ENCODE data around the gene HAUS3.

Gene HAUS3

DNA sequence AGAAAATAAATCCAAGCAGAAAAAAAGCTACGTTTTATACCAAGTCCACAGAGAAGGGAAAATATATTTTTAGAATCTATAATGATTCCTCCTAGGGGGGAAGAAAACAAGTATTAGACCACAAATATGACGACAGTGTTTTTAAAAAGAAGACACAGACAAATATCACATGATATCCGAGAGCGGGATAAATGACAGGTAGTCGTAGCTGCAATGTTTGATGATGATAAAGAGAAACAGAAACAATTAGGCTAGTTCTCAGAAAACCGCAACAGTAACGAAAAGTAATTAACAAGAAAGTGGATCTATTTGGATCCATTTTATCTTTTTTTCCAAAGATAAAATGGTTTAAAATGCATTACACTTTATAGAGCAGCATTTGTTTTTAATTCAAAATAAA, 918 bp downstream of the HAUS3 start:
- Histone ChIP-seq H3K4me3 (ENCODE audit: low read depth in 1 of 2, low read length in 2 of 2) (peak overlapping the region; percentile 85 to 89; a peak in 3 of 4 replicates), H3K27me3 (ENCODE audit: insufficient read depth, low read length, poor library complexity) (no peaks in the 10 kb centered on the region), H3K27ac (ENCODE audit: low read length) (peak overlapping the region; percentile 74), H3K4me2 (ENCODE audit: insufficient read depth, low read length) (peak overlapping the region; percentile 84), H3K79me2 (ENCODE audit: insufficient read depth, low read length) (peaks cover 58% of the 10 kb centered on the region), H3K9me3 (ENCODE audit: insufficient read depth, low read length, severe bottlenecking) (no peaks in the 10 kb centered on the region), H3K4me1 (ENCODE audit: insufficient read depth, low read length) (peaks cover 49% of the 10 kb centered on the region), H3K9ac (ENCODE audit: low read depth, low read length) (peak overlapping the region; percentile 80), H3K36me3 (ENCODE audit: insufficient read depth, low read length) (peaks cover 39% of the 10 kb centered on the region), H4K20me1 (ENCODE audit: insufficient read depth, low read length) (peaks cover 44% of the 10 kb centered on the region), H2AFZ (ENCODE audit: low read depth, low read length) (peak overlapping the region; percentile 87)
- TF ChIP-seq, protein P1, sequence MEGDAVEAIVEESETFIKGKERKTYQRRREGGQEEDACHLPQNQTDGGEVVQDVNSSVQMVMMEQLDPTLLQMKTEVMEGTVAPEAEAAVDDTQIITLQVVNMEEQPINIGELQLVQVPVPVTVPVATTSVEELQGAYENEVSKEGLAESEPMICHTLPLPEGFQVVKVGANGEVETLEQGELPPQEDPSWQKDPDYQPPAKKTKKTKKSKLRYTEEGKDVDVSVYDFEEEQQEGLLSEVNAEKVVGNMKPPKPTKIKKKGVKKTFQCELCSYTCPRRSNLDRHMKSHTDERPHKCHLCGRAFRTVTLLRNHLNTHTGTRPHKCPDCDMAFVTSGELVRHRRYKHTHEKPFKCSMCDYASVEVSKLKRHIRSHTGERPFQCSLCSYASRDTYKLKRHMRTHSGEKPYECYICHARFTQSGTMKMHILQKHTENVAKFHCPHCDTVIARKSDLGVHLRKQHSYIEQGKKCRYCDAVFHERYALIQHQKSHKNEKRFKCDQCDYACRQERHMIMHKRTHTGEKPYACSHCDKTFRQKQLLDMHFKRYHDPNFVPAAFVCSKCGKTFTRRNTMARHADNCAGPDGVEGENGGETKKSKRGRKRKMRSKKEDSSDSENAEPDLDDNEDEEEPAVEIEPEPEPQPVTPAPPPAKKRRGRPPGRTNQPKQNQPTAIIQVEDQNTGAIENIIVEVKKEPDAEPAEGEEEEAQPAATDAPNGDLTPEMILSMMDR (IDR thresholded peaks at IDR 0.05; ENCODE audit: borderline replicate concordance, extremely low read depth, low read length, poor library complexity, severe bottlenecking) = no peak
- no peak for TF ChIP-seq EZH2 (IDR thresholded peaks at IDR 0.05; ENCODE audit: borderline replicate concordance, low read depth, low read length, severe bottlenecking)
- ATAC-seq (ENCODE audit: insufficient read depth, low read depth) (no peak), DNase-seq (no peak)

DNA sequence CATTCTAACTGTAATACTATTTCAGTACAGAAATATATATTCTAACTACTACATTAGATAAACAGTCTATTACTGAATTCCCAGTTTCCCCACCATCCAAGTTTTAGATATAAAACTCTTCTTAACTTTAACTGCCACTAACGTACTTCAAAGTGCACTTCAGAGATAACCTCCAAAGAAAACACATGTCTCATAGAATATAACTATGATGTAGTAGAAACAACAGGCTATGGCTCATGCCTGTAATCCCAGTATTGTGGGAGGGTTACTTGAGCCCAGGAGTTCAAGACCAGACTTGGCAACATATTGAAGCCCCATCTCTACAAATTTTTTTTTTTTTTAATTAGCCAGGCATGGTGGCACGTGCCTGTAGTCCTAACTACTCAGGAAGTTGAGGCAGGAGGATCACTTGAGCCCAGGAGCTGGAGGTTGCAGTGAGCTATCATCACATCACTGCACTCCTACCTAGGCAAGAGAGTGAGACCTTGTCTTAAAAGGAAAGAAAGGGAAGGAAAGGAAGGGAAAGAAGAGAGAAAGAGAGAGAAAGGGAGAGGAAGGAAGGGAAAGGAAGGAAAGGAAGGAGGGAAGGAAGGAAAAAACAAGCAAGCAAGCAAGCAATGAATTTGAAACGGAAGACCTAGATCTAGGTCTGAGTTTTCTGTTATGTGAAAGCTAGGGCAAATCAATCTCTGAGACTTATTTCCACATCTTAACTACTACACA, 4.8 kb downstream of the HAUS3 start:
- H3K36me3 ChIP-seq (ENCODE audit: insufficient read depth, low read length) = peaks cover 71% of the 10 kb centered on the region
- ATAC-seq (ENCODE audit: insufficient read depth, low read depth) (no peak), DNase-seq (no peak)
- H3K27me3 ChIP-seq (ENCODE audit: insufficient read depth, low read length, poor library complexity) = no peaks in the 10 kb centered on the region
- H3K27ac ChIP-seq (ENCODE audit: low read length) = no peak overlapping the region
- no peak for TF ChIP-seq EZH2 (IDR thresholded peaks at IDR 0.05; ENCODE audit: borderline replicate concordance, low read depth, low read length, severe bottlenecking)
- TF ChIP-seq, protein P1 (IDR thresholded peaks at IDR 0.05; ENCODE audit: borderline replicate concordance, extremely low read depth, low read length, poor library complexity, severe bottlenecking) = no peak
- H3K4me2 ChIP-seq (ENCODE audit: insufficient read depth, low read length) = peak overlapping the region; percentile 84; the same call in 1 of the 2 replicates
- H2AFZ ChIP-seq (ENCODE audit: low read depth, low read length) = no peak overlapping the region
- peak overlapping the region in 1 of 2 experiments; percentile 45; a peak in 1 of 4 replicates for H3K4me3 ChIP-seq (ENCODE audit: low read depth in 1 of 2, low read length in 2 of 2)
- H3K9ac ChIP-seq (ENCODE audit: low read depth, low read length) = no peak overlapping the region; the same call in 1 of the 2 replicates
- peaks cover 56% of the 10 kb centered on the region for H4K20me1 ChIP-seq (ENCODE audit: insufficient read depth, low read length)
- peaks cover 78% of the 10 kb centered on the region for H3K79me2 ChIP-seq (ENCODE audit: insufficient read depth, low read length)
- H3K4me1 ChIP-seq (ENCODE audit: insufficient read depth, low read length) = peaks cover 49% of the 10 kb centered on the region
- no peaks in the 10 kb centered on the region for H3K9me3 ChIP-seq (ENCODE audit: insufficient read depth, low read length, severe bottlenecking)

DNA sequence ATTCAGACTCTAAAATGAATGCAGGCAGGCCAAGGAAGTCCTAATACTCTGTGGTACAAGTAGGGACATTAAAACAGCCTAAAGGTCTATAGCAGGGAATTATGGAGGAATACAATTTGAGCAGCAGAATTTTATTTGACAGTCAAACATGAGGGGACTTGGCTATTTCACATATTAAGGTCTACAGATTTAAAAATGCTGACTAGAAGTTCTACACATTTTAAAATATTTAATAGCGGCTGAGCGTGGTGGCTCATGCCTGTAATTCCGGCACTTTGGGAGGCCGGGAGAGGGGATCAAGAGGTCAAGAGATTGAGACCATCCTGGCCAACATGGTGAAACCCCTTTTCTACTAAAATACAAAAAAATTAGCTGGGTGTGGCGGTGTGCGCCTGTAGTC, 10.8 kb downstream of the HAUS3 start:
- peaks cover 21% of the 10 kb centered on the region for H3K79me2 ChIP-seq (ENCODE audit: insufficient read depth, low read length)
- no peak overlapping the region for H3K9ac ChIP-seq (ENCODE audit: low read depth, low read length)
- peaks cover 4% of the 10 kb centered on the region; the same call in 1 of the 2 replicates for H3K4me1 ChIP-seq (ENCODE audit: insufficient read depth, low read length)
- H3K4me3 ChIP-seq (ENCODE audit: low read depth in 1 of 2, low read length in 2 of 2) = no peak overlapping the region
- H3K9me3 ChIP-seq (ENCODE audit: insufficient read depth, low read length, severe bottlenecking) = no peaks in the 10 kb centered on the region
- peaks cover 59% of the 10 kb centered on the region for H3K36me3 ChIP-seq (ENCODE audit: insufficient read depth, low read length)
- no peak for ATAC-seq (ENCODE audit: insufficient read depth, low read depth)
- no peaks in the 10 kb centered on the region for H3K27me3 ChIP-seq (ENCODE audit: insufficient read depth, low read length, poor library complexity)
- DNase-seq = no peak
- no peak overlapping the region for H3K4me2 ChIP-seq (ENCODE audit: insufficient read depth, low read length)
- H4K20me1 ChIP-seq (ENCODE audit: insufficient read depth, low read length) = peaks cover 15% of the 10 kb centered on the region; the same call in 1 of the 2 replicates
- no peak for TF ChIP-seq EZH2 (IDR thresholded peaks at IDR 0.05; ENCODE audit: borderline replicate concordance, low read depth, low read length, severe bottlenecking)
- TF ChIP-seq, protein P1 (IDR thresholded peaks at IDR 0.05; ENCODE audit: borderline replicate concordance, extremely low read depth, low read length, poor library complexity, severe bottlenecking) = no peak
- H3K27ac ChIP-seq (ENCODE audit: low read length) = no peak overlapping the region
- H2AFZ ChIP-seq (ENCODE audit: low read depth, low read length) = no peak overlapping the region
